ENCODE results near the gene CELF5. TPM values are rescaled to one million over a fixed set of nuclear protein-coding genes. Genes with fewer than 3 reads are reported as not detected.

CELF5 gene
- total RNA-seq, 4 donors from 2014 or later: not detected

GRCh38 chr19:3178973-3179738 lies 45.3 kb upstream of the CELF5 start:
- ATAC-seq: no peak
- WGBS, 2 donors (ENCODE audit: low coverage in 1 of 2): no CpG with 5 or more reads among the region's 52 CpGs
- Histone ChIP-seq H3K4me1 (no peaks in the 10 kb centered on the region), H3K36me3 (no peaks in the 10 kb centered on the region), H3K27ac (peak overlapping the region in 3 of 4 donors; percentile 0 to 41 (median 14)), H3K27me3 (no peaks in the 10 kb centered on the region), H3K9me3 (no peaks in the 10 kb centered on the region), H3K4me3 (peak overlapping the region in 1 of 2 donors; percentile 31)
- no peak for TF ChIP-seq CTCF (IDR thresholded peaks at IDR 0.05)
- no peak for TF ChIP-seq POLR2AphosphoS5 (IDR thresholded peaks at IDR 0.05)
- no peak for TF ChIP-seq EP300 (IDR thresholded peaks at IDR 0.05)
- no peak for TF ChIP-seq POLR2A (IDR thresholded peaks at IDR 0.05)

GRCh38 chr19:3179739-3180293 lies 44.6 kb upstream of the CELF5 start:
- Histone ChIP-seq H3K4me1 (peaks cover 0 to 4% (median 2%) of the 10 kb centered on the region in 3 donors), H3K4me3 (peak overlapping the region in 1 of 2 donors; percentile 31), H3K9me3 (no peaks in the 10 kb centered on the region), H3K36me3 (no peaks in the 10 kb centered on the region), H3K27ac (no peak overlapping the region), H3K27me3 (no peaks in the 10 kb centered on the region)
- ATAC-seq: no peak
- no peak for TF ChIP-seq EP300 (IDR thresholded peaks at IDR 0.05)
- no peak for TF ChIP-seq POLR2A (IDR thresholded peaks at IDR 0.05)
- WGBS, 2 donors (ENCODE audit: low coverage in 1 of 2): no CpG with 5 or more reads among the region's 31 CpGs

- Histone ChIP-seq H3K27me3 (no peaks in the 10 kb centered on the region), H3K4me3 (no peak overlapping the region), H3K27ac (no peak overlapping the region), H3K9me3 (no peaks in the 10 kb centered on the region), H3K4me1 (peaks cover 0 to 37% (median 22%) of the 10 kb centered on the region in 3 donors), H3K36me3 (peaks cover 0 to 5% of the 10 kb centered on the region in 2 donors)
- 70 to 96% methylated on average over 4 to 8 of the region's 13 CpGs for WGBS, 2 donors (ENCODE audit: low coverage in 1 of 2)
- TF ChIP-seq POLR2AphosphoS5 (IDR thresholded peaks at IDR 0.05) (no peak), POLR2A (IDR thresholded peaks at IDR 0.05) (no peak), CTCF (IDR thresholded peaks at IDR 0.05) (no peak), EP300 (IDR thresholded peaks at IDR 0.05) (no peak)
- no peak for ATAC-seq
Measured at GRCh38 chr19:3183721-3184641, 40.5 kb upstream of the CELF5 start.

- 3 to 7% methylated on average over 13 to 14 of the region's 14 CpGs for WGBS, 2 donors (ENCODE audit: low coverage in 1 of 2)
- no peak for TF ChIP-seq POLR2A (IDR thresholded peaks at IDR 0.05)
- TF ChIP-seq EP300 (IDR thresholded peaks at IDR 0.05): no peak
- no peak for TF ChIP-seq CTCF (IDR thresholded peaks at IDR 0.05)
- no peak for TF ChIP-seq POLR2AphosphoS5 (IDR thresholded peaks at IDR 0.05)
- Histone ChIP-seq H3K27ac (peak overlapping the region in 3 of 4 donors; percentile 69 to 93 (median 85)), H3K4me3 (peak overlapping the region; percentile 87 to 94), H3K36me3 (peaks cover 0 to 10% of the 10 kb centered on the region in 2 donors), H3K4me1 (peaks cover 0 to 38% (median 22%) of the 10 kb centered on the region in 3 donors), H3K9me3 (no peaks in the 10 kb centered on the region), H3K27me3 (no peaks in the 10 kb centered on the region)
- ATAC-seq: peak; percentile 62
Measured at GRCh38 chr19:3184847-3185460, 39.5 kb upstream of the CELF5 start.
